Renal cortical epithelial cell (primary cell): ENCODE data around the gene CFAP221. TPM values are rescaled to one million over a fixed set of nuclear protein-coding genes. Genes with fewer than 3 reads are reported as not detected.

Experiments used
- DNase-seq: peaks from one replicate; pipeline ENCODE4 v3.0.0-alpha.2; 2011; ENCODE audit warnings: low read depth
- total RNA-seq: library from RNA; depleted of rRNA; stranded (reverse); fragments of >200 nt; gene quantifications from 2 replicates; pipeline ENCODE4 v1.2.3, GENCODE V29; 2014

The CFAP221 gene
- total RNA-seq, 1 donor from 2014 or later, result 22.9 TPM

DNA sequence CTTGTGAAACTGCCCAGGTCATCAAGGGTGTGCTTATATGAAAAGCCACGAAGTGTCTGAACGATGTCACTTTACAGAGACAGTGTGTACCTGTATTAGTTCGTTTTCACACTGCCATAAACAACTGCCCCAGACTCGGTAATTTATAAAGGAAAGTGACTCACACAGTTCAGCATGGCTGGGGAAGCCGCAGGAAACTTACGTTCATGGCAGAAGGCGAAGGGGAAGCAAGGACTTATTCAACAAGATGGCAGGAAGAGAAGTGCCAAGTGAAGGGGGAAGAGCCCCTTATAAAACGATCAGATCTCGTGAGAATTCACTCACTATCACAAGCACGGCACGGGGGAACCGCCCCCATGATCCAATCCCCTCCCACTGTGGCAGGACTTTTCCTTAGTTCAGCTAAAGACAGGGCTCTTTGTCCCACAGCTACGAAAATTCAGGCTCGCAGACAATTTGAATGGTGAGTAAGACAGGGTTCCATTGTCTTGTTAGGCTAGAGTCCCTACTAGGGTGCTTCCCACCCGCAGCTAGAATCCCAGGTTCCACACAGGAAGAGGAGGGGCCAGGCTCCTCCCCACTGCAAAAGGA lies 154.9 kb downstream of the CFAP221 start:
- no peak for DNase-seq

DNA sequence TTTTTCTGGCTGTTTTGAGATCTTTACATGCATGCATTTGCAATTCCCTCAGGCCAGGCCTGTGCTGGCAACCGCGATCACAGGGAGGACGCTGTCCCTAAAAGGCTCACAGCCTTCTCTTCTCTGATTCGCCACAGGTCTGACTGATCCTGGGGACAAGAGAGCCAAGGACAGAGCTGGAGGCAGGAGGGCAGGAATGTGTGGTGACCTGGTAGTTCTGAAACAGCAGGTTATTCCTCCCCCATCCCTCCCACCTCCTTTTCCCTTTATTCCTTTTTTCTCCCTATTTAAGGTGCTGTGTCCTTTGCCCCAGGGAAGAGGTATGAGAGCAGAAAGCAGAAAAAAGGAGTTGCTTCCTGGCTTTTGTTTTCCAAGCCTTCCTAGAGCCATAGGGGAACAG lies 156.6 kb downstream of the CFAP221 start:
- DNase-seq, result no peak

DNA sequence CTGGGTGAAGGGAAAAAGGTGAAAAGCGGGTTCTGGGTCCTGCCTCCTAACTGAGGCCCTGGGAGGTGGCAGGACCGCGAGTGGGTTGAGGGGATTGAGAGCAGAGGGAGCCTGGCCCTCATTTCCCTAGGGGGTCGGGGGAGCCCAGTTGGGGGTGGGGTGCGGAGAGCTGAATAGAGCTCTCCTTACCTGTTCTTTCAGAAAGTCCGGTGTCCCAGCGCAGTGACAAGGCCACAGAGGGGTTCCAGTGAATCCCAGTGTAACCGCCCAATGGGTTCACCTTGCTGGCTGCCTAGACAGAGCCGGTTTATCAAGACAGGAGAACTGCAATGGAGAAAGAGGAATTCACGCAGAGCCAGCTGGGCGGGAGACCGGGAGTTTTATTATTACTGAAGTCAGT lies 157.1 kb downstream of the CFAP221 start:
- no peak for DNase-seq

DNA sequence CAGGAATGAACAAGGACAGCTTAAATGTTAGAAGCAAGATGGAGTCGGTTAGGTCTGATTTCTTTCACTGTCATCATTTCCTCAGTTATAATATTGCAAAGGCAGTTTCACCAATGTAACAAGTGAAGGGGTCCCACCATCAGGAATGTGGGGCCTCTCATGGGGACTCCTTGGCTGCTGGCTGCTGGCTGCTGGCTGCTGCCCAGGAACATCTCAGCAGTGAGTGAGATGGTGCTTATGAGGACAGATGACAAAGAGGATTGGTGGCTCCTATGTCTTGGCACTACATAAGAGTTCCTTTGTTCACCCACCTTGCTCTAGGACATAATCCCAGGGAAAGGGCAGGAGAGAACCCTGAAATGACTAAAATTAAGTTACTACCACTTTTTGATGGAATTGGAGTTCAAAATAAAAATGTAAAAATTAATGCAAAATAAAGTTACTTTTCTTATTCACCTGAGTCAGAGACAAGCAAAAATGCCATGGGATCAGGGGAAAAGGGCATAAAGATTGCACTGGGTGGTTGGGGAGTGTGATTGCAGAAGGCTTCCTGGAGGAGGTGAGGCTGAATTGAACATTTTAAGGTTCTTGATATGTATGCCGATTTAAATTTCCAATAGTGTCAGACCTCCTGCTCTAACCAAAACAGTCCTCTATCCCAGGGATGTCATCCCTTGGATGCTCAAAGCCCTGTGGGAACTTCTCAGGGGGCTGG lies 158.1 kb downstream of the CFAP221 start:
- no peak for DNase-seq

DNA sequence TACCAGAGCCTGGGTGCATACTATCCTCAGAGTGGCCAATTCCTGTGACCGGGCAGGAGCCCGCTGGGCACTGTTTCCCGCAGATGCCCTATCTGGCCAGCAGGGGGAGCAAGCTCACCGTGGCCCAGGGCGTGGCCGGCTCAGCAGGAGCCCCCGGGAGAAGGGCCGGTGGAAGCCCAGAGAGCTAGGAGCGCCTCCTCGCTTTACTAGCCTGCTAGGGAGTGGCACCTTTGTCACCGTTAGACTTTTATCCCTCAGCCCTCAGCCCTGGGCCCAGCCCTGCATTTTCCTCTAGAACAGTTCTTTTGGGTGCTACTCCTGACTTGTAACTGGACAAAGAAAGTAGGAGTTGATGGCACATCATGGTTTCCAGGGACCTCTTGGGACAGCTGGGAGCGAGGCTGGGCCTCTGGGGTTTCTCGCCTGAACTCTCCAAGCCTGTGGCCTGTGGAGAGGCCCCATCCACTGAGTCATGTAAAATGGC lies 158.7 kb downstream of the CFAP221 start:
- no peak for DNase-seq

DNA sequence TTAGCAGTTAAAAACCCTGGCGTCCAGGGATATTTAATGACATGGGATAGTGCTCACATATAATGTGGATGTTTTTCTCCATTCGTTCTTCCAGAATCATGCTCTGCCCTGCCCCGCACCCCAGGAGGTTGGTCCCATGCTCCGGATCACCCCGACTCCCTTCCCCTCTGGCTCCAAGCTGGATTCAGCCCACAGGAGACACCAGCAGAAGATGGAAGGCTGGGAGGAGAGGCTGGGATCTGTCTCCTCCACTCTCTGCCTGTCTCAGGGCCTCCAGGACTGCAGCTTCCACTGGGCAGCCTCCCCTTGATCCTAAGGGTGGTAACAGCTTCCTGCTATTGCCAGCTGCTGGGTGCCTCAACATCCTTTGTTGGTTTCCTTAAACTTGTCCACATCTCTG lies 159.3 kb downstream of the CFAP221 start:
- DNase-seq, result no peak

DNA sequence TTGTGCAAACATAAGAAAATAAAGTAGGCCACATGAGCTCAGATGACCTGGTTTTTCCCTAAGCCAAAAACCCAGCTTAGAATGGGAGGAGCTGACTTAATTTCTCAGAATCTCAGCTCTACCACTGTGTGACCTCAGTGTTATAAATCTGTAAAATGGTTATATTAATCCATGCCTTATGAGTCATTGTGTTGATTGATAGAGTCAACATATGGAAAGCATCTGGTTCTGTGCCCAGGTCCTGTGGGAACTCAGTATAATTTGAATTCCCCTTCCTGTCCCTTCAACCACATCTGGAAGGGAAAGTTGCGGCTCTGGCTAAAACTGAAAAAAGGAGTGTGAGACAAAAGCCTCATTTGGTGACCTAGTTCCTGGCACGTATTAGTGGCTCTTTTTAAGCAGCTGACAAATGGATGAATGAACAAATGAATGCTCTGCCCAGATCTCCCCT lies 160.4 kb downstream of the CFAP221 start:
- no peak for DNase-seq

DNA sequence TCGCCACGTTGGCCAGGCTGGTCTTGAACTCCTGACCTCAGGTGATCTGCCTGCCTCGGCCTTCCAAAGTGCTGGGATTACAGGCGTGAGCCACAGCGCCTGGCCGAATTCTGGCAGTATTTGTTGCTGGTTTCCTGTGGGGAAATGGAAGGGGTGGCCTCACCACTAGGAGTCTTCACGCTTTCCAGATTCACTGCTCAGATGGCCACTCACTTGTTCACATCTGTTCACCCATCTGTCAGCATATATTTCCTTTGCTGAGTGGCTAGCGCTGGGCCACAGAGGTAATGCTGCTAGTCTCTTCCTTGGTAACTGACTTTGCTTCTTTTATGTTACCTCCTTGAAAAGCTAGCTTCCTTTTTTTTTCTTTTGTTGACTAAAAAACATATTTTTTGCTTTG lies 162.0 kb downstream of the CFAP221 start:
- no peak for DNase-seq

Other genes with a start within 250 kb of the CFAP221 start
- gene C2orf76, start 177.6 kb upstream of the CFAP221 start, total RNA-seq, result 5.9 and 7.5 TPM in 2 replicates
- 103 and 126 TPM in 2 replicates for gene DBI, start 177.5 kb upstream of the CFAP221 start, total RNA-seq
- gene TMEM37, start 112.6 kb upstream of the CFAP221 start, total RNA-seq, result 0.69 and 11.4 TPM in 2 replicates
- gene SCTR, start 20.0 kb upstream of the CFAP221 start, total RNA-seq, result 6.2 TPM in 1 of 2 replicates, not detected in the other
- 9.6 and 13.0 TPM in 2 replicates for gene TMEM177, start 134.8 kb downstream of the CFAP221 start, total RNA-seq
- gene PTPN4, start 215.5 kb downstream of the CFAP221 start, total RNA-seq, result 18.6 and 38.9 TPM in 2 replicates